Gastrocnemius medialis (tissue), 4 donors: Measurements from ENCODE around the gene P4HA2. TPM values are rescaled to one million over a fixed set of nuclear protein-coding genes. Genes with fewer than 3 reads are reported as not detected.

Experiments used
- ATAC-seq, 2 donors: fragments of 150-250 bp; one replicate each; pipeline ENCODE4 v1.9.1; 2016
- DNase-seq, 2 donors: peaks; one replicate each; pipeline ENCODE4 v3.0.0-alpha.2; 2019
- H3K27ac ChIP-seq, 4 donors: fragments of 200-600 bp; sonication (generic); 1 replicate in 1 of 4; 2 replicates in 3 of 4; pipeline ENCODE4 v1.5.1; 2016 to 2018; ENCODE audit warnings: mild to moderate bottlenecking in 2 of 4, moderate library complexity in 1 of 4
- H3K27me3 ChIP-seq, 3 donors: fragments of 200-600 bp; sonication (generic) in 2 of 3; 1 replicate in 1 of 3; 2 replicates in 2 of 3; pipeline versions ENCODE4 v1.5.1 to v1.6.0; 2016 to 2019; ENCODE audit warnings: mild to moderate bottlenecking in 1 of 3, moderate library complexity in 1 of 3
- H3K36me3 ChIP-seq, 2 donors: fragments of 200-600 bp; sonication (generic) in 1 of 2; one replicate each; pipeline ENCODE4 v1.5.1; 2017 to 2018
- H3K4me1 ChIP-seq, 2 donors: fragments of 200-600 bp; sonication (generic) in 1 of 2; one replicate each; pipeline ENCODE4 v1.5.1; 2016 to 2017; ENCODE audit warnings: mild to moderate bottlenecking in 2 of 2
- H3K4me3 ChIP-seq, 4 donors: fragments of 200-600 bp; sonication (generic) in 3 of 4; 1 replicate in 1 of 4; 2 replicates in 3 of 4; pipeline ENCODE4 v1.5.1; 2016 to 2019; ENCODE audit warnings: mild to moderate bottlenecking in 2 of 4
- H3K9me3 ChIP-seq, 3 donors: fragments of 200-600 bp; sonication (generic) in 2 of 3; 1 replicate in 1 of 3; 2 replicates in 2 of 3; pipeline ENCODE4 v1.5.1; 2016 to 2019
- POLR2A ChIP-seq, 2 donors: fragments of 450-650 bp; IDR thresholded peaks; one replicate each; pipeline ENCODE4 v1.6.1; 2017; ENCODE audit warnings: antibody characterized with exemption in 2 of 2, mild to moderate bottlenecking in 2 of 2, moderate library complexity in 2 of 2
- in situ Hi-C, 4 donors: fragments of 200-750 bp; cut with MboI; loops; one replicate each; pipeline versions ENCODE4 v1.15.0 to v1.8.0; 2017; ENCODE audit warnings: low sequenced_read_pairs in 4 of 4
- intact Hi-C: fragments of 100-400 bp; cut with DNase I; formaldehyde crosslinking; loops from one replicate; pipeline ENCODE4 v1.15.1; 2023; ENCODE audit warnings: low total_unique reads
- total RNA-seq, 4 donors: library from RNA; depleted of rRNA; stranded (reverse); fragments of >200 nt; gene quantifications; one replicate each; pipeline versions ENCODE4 v1.1.0 to v1.2.3, GENCODE V29; 2016
- TF ChIP-seq, protein P1 (sequence below), 5 experiments: fragments of 450-650 bp in 3 of 5; fragments of 200-600 bp in 2 of 5; sonication (generic) in 2 of 5; IDR thresholded peaks in 4 of 5; conservative IDR thresholded peaks in 1 of 5; 1 replicate in 4 of 5; 2 replicates in 1 of 5; pipeline ENCODE4 v1.5.1; 2016 to 2019; ENCODE audit warnings: antibody characterized with exemption in 5 of 5, mild to moderate bottlenecking in 3 of 5, moderate library complexity in 3 of 5

Gene P4HA2
- total RNA-seq, 4 donors from 2014 or later, result 5.8 to 15.7 (median 10.3) TPM

DNA sequence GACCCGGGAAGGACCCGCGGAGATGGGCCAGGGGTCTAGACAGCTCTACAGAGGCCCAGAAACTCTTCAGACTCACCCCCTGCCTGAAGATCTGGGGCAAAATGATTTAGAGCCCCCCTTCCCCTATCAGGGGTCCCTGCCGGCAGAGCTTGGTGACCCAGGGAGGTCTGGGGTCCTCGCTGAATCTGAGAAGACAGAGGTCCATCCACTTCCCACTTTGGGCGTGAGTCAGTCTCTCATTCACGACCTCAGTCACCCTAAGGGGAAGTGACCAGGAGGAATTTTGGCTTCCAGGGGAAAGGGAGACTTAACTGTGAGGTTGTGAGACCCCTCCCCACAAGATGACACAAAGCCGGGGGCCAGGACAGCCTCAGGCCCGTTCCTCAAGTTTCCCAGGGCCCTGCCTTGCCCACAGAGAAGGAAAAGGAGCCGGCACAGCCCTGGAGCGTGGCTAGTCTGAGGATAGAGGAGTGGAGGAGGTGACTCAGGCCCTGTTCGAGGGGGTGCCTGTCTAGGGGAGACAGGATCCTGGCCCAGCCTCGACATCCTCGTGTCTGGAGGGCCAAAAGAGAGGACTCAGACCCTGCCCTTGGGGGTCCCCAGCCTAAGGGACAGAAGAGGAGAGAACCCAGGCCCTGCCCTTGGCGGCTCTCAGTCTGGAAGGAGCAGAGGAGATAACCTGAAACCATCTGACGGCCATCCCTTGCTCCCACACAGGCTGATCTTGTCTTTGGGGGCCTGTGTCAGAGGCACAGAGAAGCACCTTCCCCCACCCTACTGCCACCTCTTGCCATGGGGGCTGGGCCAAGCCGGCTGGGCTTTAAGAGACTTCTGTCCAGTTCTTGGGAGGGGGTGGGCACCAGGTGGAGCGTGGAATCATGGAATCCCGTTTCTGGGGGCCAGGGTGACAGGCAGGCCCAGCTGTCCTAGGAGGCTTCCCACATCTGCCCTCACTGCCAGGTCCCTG lies 30.7 kb upstream of the P4HA2 start:
- Histone ChIP-seq H3K27ac (peak overlapping the region; percentile 75 to 79 (median 76)), H3K4me1 (peaks cover 13 to 14% of the 10 kb centered on the region in 2 donors), H3K9me3 (no peaks in the 10 kb centered on the region), H3K36me3 (no peaks in the 10 kb centered on the region), H3K27me3 (peaks cover 0 to 6% (median 0%) of the 10 kb centered on the region in 3 donors), H3K4me3 (peak overlapping the region; percentile 54 to 62 (median 60))
- TF ChIP-seq POLR2A (IDR thresholded peaks at IDR 0.05), result no peak
- TF ChIP-seq, protein P1, sequence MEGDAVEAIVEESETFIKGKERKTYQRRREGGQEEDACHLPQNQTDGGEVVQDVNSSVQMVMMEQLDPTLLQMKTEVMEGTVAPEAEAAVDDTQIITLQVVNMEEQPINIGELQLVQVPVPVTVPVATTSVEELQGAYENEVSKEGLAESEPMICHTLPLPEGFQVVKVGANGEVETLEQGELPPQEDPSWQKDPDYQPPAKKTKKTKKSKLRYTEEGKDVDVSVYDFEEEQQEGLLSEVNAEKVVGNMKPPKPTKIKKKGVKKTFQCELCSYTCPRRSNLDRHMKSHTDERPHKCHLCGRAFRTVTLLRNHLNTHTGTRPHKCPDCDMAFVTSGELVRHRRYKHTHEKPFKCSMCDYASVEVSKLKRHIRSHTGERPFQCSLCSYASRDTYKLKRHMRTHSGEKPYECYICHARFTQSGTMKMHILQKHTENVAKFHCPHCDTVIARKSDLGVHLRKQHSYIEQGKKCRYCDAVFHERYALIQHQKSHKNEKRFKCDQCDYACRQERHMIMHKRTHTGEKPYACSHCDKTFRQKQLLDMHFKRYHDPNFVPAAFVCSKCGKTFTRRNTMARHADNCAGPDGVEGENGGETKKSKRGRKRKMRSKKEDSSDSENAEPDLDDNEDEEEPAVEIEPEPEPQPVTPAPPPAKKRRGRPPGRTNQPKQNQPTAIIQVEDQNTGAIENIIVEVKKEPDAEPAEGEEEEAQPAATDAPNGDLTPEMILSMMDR (IDR thresholded peaks at IDR 0.05 in 4 of 5, conservative IDR thresholded peaks at IDR 0.05 in 1 of 5), result no peak
- DNase-seq (peak in 1 of 2 donors; percentile 13), ATAC-seq (peak; percentile 37 to 38)
- intact Hi-C loops, result loop anchor here (2.0 kb wide), 1 partner anchor 34 kb away; no protein-coding TSS in a partner anchor
- in situ Hi-C loops, result loop anchor here in 1 of 4 donors (25.0 kb wide), 1 partner anchor 254 kb away; no protein-coding TSS in a partner anchor

DNA sequence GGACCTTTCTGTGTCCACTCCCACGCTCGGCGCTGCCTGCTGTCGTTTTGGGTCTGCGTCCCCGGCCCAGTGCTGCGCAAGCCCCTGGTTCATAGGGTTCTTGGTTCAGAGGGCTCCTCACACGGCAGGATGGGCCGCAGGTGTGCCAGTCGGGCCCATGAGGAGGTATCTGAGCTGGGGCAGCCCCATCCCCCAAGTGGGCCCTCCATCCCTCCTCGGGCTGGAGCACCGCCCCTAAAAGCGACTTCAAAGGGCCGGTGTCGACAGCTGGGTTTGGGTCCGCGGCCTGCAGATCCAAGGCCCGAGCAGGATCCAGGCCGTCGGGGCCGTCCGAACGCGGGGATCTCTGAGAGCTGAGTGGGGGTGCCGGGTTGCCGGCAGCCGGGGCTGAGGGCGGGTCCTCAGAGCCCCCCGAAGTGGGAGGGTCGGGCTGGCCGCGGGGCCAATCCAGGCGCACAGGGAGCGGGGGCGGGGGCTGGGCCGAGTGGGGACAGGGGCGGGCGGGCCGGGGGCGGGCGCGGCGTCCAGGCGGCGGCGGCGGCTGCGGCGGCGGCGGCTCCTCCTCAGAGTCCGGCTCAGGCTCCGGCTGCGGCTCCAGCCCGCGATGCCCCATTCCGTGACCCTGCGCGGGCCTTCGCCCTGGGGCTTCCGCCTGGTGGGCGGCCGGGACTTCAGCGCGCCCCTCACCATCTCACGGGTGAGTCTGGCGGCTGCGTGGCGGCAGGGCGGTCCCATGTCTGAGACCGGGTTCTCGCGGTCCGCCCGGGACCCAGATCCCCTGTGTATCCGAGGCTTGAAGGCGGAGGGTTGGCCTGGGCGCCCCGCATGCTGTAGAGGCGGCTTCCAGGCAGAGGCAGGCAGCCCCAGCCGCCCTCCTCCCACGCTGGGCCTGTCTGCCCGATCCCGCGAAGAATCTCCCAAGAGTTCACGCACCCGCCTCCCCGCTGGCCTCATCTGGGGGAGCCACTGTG lies 29.8 kb upstream of the P4HA2 start, which contains the start of gene PDLIM4:
Gene PDLIM4 (plus strand): TSS at position 566 of the 971 bp plus-strand sequence. CDS start 39 bp downstream, at position 605.
- intact Hi-C loops, result loop anchor here (2.0 kb wide), 1 partner anchor 35 kb away; no protein-coding TSS in a partner anchor
- peaks cover 13 to 14% of the 10 kb centered on the region in 2 donors for H3K4me1 ChIP-seq

DNA sequence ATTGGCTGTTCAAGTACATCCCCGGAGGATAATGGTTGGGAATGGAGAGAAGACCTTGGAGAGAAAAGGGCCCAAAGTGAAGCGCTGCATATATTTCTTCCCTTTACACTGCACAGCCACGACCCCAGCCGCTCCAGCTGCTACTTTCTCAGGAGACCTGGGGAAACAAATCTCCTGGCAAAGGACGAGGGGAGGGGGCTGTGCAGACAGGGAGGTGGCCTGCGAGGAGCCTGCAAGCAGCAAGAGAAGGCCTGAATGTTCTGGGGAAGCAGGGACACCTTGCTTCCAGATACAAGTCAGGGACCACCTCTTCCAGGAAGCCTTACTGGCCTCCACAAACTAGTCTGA lies 29.1 kb upstream of the P4HA2 start:
- H3K27ac ChIP-seq, result peak overlapping the region in 3 of 4 donors; percentile 64 to 79 (median 75)
- intact Hi-C loops, result no loop called here
- peak overlapping the region in 1 of 4 donors; percentile 61 for H3K4me3 ChIP-seq
- no peak for DNase-seq
- no peaks in the 10 kb centered on the region for H3K36me3 ChIP-seq
- no peak for ATAC-seq
- H3K4me1 ChIP-seq, result peaks cover 13 to 14% of the 10 kb centered on the region in 2 donors
- H3K27me3 ChIP-seq, result peaks cover 0 to 6% (median 0%) of the 10 kb centered on the region in 3 donors
- no peaks in the 10 kb centered on the region for H3K9me3 ChIP-seq
- TF ChIP-seq POLR2A (IDR thresholded peaks at IDR 0.05), result no peak
- TF ChIP-seq, protein P1 (IDR thresholded peaks at IDR 0.05 in 4 of 5, conservative IDR thresholded peaks at IDR 0.05 in 1 of 5), result no peak
- in situ Hi-C loops, result loop anchor here in 1 of 4 donors (25.0 kb wide), 1 partner anchor 256 kb away; no protein-coding TSS in a partner anchor

More for the DNA sequence above, 29.8 kb upstream of the P4HA2 start, which contains the start of gene PDLIM4:
- TF ChIP-seq, protein P1 (IDR thresholded peaks at IDR 0.05 in 4 of 5, conservative IDR thresholded peaks at IDR 0.05 in 1 of 5), result no peak
- TF ChIP-seq POLR2A (IDR thresholded peaks at IDR 0.05), result peak; percentile 21 to 50
- DNase-seq (no peak), ATAC-seq (peak in 1 of 2 donors; percentile 35)
- Histone ChIP-seq H3K27me3 (peaks cover 0 to 6% (median 0%) of the 10 kb centered on the region in 3 donors), H3K9me3 (no peaks in the 10 kb centered on the region), H3K4me3 (peak within 1 kb of the TSS; percentile 54 to 62 (median 60)), H3K27ac (peak within 1 kb of the TSS; percentile 75 to 79 (median 76)), H3K36me3 (no peaks in the 10 kb centered on the region)
- in situ Hi-C loops, result loop anchor here in 1 of 4 donors (25.0 kb wide), 1 partner anchor 255 kb away; no protein-coding TSS in a partner anchor
